SK-N-SH (cell line): ENCODE data around the gene NNT.

Experiments used
- EZH2phosphoT487 ChIP-seq: fragments of 200-600 bp; sonication (generic); IDR thresholded peaks from 2 replicates; pipeline ENCODE4 v1.6.1; 2017; ENCODE audit warnings: low read depth, mixed run types, mild to moderate bottlenecking, antibody characterized with exemption, moderate library complexity, borderline replicate concordance
- NFIC ChIP-seq: IDR thresholded peaks from 2 replicates; pipeline ENCODE4 v1.4.0; 2012; ENCODE audit warnings: borderline replicate concordance
- NRF1 ChIP-seq: IDR thresholded peaks from 2 replicates; pipeline ENCODE4 v1.6.1; 2012; ENCODE audit warnings: low read depth, mild to moderate bottlenecking, low read length
- POLR2AphosphoS5 ChIP-seq: IDR thresholded peaks from 2 replicates; pipeline ENCODE4 v1.6.1; 2012; ENCODE audit warnings: low read depth, low read length
- RAD21 ChIP-seq: IDR thresholded peaks from 2 replicates; pipeline ENCODE4 v1.6.1; 2012; ENCODE audit warnings: mild to moderate bottlenecking, low read length
- RFX5 ChIP-seq: IDR thresholded peaks from 2 replicates; pipeline ENCODE4 v1.6.1; 2012; ENCODE audit warnings: mild to moderate bottlenecking, improper control_type of control experiment, low read length
- SIN3A ChIP-seq: IDR thresholded peaks from 2 replicates; pipeline ENCODE4 v1.6.1; 2012; ENCODE audit warnings: low read depth, mild to moderate bottlenecking, low read length, moderate library complexity, borderline replicate concordance
- TEAD4 ChIP-seq: IDR thresholded peaks from 2 replicates; pipeline ENCODE4 v1.4.0; 2012; ENCODE audit warnings: mild to moderate bottlenecking, borderline replicate concordance; ENCODE audit not compliant: insufficient read depth
- USF2 ChIP-seq: fragments of 150-350 bp; IDR thresholded peaks from 2 replicates; pipeline ENCODE4 v1.6.1; 2017; ENCODE audit warnings: antibody characterized with exemption, low read length, low read depth, borderline replicate concordance
- YY1 ChIP-seq: IDR thresholded peaks from 2 replicates; pipeline ENCODE4 v1.4.0; 2012; ENCODE audit warnings: low read depth, mild to moderate bottlenecking
- TF ChIP-seq, protein P1 (sequence below): IDR thresholded peaks from 2 replicates; pipeline ENCODE4 v1.4.0; 2012; ENCODE audit warnings: low read depth, borderline replicate concordance
- TF ChIP-seq, protein P2 (sequence below): fragments of 200-600 bp; sonication (generic); IDR thresholded peaks from 2 replicates; pipeline ENCODE4 v1.6.1; 2017; ENCODE audit warnings: antibody characterized with exemption, mild to moderate bottlenecking, moderate library complexity
- TF ChIP-seq, protein P3 (sequence below): IDR thresholded peaks from 2 replicates; pipeline ENCODE4 v1.6.1; 2012; ENCODE audit warnings: mild to moderate bottlenecking, low read depth, low read length, moderate library complexity

DNA sequence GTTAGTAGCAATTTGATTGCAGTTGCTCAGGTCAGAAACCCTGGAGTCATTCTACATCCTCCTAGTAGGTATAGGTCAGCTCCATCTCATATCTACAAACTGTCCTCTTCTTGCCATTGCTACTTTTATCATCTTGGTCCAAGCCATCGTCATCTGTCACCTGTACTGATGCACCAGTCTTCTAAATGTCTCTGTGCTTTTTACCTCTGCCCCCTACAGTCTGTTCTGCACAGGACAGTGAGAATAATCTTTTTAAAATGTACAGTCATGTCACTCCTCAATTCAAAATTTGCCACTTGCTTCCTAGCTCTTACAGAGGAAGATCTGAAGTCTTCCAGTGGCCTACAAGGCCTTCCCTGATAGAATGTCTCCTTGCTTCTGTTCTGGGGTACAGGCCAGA lies 6.8 kb downstream of the NNT start:
- TF ChIP-seq EZH2phosphoT487 (no peak), POLR2AphosphoS5 (no peak), RAD21 (peak; percentile 38), NFIC (no peak), TEAD4 (no peak), YY1 (no peak), RFX5 (no peak), NRF1 (no peak), USF2 (no peak), SIN3A (no peak)
- TF ChIP-seq, protein P1, sequence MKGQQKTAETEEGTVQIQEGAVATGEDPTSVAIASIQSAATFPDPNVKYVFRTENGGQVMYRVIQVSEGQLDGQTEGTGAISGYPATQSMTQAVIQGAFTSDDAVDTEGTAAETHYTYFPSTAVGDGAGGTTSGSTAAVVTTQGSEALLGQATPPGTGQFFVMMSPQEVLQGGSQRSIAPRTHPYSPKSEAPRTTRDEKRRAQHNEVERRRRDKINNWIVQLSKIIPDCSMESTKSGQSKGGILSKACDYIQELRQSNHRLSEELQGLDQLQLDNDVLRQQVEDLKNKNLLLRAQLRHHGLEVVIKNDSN = no peak
- TF ChIP-seq, protein P2, sequence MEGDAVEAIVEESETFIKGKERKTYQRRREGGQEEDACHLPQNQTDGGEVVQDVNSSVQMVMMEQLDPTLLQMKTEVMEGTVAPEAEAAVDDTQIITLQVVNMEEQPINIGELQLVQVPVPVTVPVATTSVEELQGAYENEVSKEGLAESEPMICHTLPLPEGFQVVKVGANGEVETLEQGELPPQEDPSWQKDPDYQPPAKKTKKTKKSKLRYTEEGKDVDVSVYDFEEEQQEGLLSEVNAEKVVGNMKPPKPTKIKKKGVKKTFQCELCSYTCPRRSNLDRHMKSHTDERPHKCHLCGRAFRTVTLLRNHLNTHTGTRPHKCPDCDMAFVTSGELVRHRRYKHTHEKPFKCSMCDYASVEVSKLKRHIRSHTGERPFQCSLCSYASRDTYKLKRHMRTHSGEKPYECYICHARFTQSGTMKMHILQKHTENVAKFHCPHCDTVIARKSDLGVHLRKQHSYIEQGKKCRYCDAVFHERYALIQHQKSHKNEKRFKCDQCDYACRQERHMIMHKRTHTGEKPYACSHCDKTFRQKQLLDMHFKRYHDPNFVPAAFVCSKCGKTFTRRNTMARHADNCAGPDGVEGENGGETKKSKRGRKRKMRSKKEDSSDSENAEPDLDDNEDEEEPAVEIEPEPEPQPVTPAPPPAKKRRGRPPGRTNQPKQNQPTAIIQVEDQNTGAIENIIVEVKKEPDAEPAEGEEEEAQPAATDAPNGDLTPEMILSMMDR = peak; percentile 26; the same call in 1 of the 2 replicates
- TF ChIP-seq, protein P3, sequence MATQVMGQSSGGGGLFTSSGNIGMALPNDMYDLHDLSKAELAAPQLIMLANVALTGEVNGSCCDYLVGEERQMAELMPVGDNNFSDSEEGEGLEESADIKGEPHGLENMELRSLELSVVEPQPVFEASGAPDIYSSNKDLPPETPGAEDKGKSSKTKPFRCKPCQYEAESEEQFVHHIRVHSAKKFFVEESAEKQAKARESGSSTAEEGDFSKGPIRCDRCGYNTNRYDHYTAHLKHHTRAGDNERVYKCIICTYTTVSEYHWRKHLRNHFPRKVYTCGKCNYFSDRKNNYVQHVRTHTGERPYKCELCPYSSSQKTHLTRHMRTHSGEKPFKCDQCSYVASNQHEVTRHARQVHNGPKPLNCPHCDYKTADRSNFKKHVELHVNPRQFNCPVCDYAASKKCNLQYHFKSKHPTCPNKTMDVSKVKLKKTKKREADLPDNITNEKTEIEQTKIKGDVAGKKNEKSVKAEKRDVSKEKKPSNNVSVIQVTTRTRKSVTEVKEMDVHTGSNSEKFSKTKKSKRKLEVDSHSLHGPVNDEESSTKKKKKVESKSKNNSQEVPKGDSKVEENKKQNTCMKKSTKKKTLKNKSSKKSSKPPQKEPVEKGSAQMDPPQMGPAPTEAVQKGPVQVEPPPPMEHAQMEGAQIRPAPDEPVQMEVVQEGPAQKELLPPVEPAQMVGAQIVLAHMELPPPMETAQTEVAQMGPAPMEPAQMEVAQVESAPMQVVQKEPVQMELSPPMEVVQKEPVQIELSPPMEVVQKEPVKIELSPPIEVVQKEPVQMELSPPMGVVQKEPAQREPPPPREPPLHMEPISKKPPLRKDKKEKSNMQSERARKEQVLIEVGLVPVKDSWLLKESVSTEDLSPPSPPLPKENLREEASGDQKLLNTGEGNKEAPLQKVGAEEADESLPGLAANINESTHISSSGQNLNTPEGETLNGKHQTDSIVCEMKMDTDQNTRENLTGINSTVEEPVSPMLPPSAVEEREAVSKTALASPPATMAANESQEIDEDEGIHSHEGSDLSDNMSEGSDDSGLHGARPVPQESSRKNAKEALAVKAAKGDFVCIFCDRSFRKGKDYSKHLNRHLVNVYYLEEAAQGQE = no peak
